ENCODE measurements around the gene PKP1.

DNA sequence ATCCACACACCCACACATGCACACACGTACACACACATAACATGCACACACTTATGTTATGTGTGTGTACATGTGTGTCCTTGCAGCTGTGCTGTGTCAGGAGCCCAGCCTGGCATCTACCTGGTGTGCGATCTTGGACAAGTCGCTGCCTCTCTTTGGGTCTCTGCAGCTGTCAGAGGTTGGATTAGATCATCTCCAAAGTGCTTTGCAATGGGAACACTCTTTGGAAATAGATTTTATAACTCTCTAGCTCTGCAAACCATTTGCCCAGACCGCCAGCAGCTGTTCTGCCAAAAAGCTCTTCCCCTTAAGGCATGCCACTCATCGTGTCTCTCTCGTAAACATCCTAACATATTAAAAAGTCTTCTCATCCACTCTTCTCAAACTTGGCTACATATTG, 4.7 kb downstream of the PKP1 start:
- TF ChIP-seq, protein P1, sequence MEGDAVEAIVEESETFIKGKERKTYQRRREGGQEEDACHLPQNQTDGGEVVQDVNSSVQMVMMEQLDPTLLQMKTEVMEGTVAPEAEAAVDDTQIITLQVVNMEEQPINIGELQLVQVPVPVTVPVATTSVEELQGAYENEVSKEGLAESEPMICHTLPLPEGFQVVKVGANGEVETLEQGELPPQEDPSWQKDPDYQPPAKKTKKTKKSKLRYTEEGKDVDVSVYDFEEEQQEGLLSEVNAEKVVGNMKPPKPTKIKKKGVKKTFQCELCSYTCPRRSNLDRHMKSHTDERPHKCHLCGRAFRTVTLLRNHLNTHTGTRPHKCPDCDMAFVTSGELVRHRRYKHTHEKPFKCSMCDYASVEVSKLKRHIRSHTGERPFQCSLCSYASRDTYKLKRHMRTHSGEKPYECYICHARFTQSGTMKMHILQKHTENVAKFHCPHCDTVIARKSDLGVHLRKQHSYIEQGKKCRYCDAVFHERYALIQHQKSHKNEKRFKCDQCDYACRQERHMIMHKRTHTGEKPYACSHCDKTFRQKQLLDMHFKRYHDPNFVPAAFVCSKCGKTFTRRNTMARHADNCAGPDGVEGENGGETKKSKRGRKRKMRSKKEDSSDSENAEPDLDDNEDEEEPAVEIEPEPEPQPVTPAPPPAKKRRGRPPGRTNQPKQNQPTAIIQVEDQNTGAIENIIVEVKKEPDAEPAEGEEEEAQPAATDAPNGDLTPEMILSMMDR (optimal IDR thresholded peaks at IDR 0.05 in 1 of 3, IDR thresholded peaks at IDR 0.05 in 1 of 3, conservative IDR thresholded peaks at IDR 0.05 in 1 of 3; ENCODE audit: extremely low read depth in 1 of 3, insufficient read depth in 2 of 3, low read length in 3 of 3) = no peak
- no peak for TF ChIP-seq EZH2 (IDR thresholded peaks at IDR 0.05; ENCODE audit: low read length)
